Measurements from ENCODE around the gene CABP2.
"Not testable (repeated sequence)": the region's sequence is repeated elsewhere in the genome, so short reads cannot be mapped to it uniquely, and the experiment has no call there.

The CABP2 gene

GRCh38 chr11:67493548-67494370 is 29.5 kb downstream of the CABP2 start:
- no peak for DNase-seq

- DNase-seq = no peak
Observed at GRCh38 chr11:67492801-67493547, 30.3 kb downstream of the CABP2 start.

- no peak for DNase-seq
Observed at GRCh38 chr11:67492069-67492727, 31.0 kb downstream of the CABP2 start.

DNA sequence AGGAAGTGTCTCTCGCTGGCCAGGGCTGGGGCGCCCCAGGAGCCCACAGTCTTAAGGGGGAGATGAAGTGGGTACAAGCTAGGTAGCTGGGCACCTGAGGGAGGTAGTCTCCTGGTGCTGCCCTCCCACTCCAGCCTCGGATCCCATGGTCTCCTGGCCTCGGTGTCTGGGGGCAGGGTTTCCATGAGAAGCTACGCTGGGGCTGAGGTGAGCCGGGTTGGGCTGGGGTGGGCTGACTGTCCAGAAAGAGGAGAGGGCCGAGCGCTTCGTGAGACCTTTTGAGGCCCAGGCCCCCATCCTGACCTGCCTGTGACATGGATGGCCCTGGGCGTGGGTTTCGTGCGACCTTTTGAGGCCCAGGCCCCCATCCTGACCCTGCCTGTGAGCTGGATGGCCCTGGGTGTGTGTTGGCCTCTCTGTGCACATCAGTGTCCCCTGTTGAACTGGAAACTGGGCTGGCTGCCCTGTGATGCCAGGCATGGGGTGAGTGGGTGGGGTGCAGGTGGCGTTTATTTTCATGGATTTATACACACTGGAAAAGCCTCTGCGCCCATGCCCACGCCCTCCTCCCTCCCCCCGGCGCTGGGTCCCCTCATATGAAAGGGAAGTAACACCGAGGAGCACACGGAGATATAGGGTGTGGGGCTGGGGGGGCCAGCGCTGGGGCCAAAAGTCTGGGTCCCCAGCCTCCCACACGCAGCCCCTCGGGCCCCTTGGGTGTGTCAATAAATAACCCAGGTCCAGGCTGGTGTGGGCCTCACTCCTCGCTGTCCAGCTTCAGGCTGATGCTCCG is 31.8 kb downstream of the CABP2 start:
- no peak for DNase-seq

GRCh38 chr11:67490727-67491065 is 32.5 kb downstream of the CABP2 start:
- no peak for DNase-seq

GRCh38 chr11:67489885-67490726 is 33.1 kb downstream of the CABP2 start:
- DNase-seq = no peak

DNA sequence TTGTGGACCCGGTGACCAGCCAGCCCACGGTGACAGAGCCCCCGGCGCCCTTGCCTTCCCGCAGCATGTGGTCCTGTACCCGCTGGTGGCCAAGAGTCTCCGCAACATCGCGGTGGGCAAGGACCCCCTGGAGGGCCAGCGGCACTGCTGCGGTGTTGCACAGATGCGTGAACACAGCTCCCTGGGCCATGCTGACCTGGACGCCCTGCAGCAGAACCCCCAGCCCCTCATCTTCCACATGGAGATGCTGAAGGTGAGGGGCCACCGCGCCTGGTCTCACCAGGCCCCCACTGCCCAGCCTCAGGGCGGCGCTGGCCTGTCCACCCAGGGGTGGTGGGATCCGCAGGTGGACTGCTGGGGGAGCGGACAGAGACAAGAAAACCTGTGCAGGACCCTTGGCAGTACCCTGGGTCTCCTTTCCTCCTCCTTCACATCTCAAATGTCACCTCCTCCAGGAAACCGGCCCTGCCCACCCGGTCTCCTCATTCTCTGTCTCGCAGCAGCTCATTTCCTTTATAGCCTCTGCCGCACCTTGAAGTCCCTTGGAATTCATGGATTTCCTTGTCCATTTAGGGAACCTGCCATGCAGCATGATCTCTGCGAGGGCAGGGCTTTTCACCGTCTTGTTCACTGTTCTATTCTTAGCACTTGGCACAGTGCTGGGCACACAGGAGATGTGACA is 33.9 kb downstream of the CABP2 start:
- DNase-seq = no peak

GRCh38 chr11:67486481-67487195 is 36.6 kb downstream of the CABP2 start:
- DNase-seq = no peak

GRCh38 chr11:67485873-67486361 is 37.3 kb downstream of the CABP2 start:
- peak; percentile 23 for DNase-seq

DNA sequence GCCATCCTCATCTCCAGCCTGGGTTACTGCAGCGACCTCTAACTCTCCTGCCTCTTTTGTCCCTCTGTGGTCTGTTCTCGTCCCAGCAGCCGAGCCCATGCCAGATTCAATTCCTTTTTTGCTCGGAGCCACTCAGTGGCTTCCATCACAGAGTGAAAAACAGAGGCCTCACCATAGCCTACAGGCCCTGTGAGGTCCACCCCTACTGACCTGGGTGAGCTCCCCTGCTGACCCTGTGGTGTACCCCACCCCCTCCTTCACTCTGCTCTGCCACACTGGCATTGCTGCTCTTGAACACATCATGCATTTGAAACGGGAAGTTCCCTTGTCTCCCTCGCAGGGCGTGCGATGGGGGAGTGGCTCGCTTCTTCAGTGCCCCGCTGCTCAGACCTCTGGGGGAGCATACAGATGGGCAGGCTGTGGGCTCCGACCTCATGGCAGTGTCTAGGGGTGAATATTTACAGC is 38.4 kb downstream of the CABP2 start:
- DNase-seq = peak; percentile 69

DNA sequence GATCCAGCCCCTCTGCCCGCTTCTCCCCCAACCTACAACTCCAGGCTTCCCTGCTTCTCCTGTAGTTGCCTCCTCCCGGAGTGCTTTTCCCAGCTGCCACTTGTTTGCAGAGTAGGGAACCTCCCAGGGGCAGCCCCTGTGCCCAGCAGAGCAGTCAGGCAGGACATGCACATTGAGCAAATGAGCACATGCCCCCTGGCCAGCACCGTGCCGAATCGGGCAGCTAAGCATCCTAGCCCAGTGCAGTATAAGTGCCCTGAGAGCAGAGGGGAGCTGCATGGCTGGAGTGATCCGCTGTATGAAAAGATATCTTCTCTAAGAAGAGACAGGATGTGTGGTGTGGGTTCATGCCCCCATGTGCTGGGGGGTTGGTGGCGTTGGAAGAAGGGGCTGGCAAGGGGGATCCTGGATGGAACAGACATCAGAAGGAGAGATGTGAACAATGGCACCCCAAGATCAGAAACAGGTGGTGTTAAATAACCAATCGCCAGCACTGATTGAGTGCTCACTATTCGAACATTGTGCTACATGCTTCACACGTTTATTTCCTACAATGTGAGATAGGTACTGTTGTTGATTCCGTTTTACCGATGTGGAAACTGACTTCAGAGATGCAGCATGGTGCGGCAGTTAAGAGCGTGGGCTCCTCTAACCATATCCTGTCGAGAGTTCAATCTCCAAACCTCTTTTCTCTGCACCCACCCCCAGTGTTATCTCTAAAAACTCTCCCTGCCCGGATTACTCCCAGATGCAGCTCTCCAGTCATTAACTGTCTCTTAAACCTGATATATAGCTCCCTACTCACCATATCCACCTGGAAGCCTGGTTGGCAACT is 39.2 kb downstream of the CABP2 start:
- peak; percentile 31 for DNase-seq

DNA sequence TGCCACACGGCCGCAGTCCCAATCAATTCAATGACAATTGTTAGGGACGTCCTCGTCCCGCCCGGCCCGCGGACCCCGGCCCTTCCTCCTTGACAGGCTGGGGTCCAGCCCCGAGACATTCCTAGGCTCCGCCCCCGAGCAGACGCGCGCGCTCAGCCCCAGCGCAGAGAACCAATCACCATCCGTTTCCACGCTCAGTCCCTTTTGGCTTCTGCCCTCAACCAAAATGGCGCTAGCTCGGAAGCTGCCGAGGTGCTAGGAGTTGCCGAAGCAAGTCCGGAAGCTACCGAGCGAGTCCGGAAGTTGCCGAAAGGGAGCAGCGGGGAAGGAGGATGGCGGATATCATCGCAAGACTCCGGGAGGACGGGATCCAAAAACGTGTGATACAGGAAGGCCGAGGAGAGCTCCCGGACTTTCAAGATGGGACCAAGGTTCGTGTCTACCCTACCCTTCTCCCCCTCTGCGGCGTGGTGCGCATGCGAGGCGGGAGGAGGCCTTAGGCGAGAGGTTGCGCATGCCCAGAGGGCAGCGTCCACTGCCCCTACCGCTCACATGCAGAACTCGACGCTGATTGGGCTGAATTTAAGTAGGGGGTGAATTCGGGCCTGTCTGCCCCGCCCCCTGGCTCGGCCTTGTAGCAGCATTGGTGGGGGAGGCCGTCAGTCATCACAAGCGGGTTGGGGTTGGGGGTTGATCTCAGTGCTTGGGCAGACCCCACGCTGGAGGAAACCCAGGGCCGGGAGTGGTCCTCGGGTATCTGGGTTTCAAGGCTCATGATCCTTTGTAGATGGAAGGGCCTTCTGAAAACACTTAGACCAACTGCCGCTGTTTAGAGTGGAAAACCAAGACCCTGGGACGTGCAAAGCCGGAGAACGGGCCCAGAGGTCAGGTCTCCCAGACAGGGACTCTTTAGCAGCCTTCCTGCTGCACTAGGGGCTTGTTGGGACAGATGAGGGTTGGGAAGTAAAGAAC is 40.1 kb downstream of the CABP2 start, which contains the start of gene AIP:
Gene AIP, plus strand, starts transcription at position 200 of the 972 bp plus-strand sequence. Its CDS starts 133 bp downstream, at position 333.
- DNase-seq = peak; percentile 99

- no peak for DNase-seq
Observed at GRCh38 chr11:67482275-67482826, 40.9 kb downstream of the CABP2 start.

GRCh38 chr11:67477344-67478050 is 45.7 kb downstream of the CABP2 start:
- not testable (repeated sequence) for DNase-seq

DNA sequence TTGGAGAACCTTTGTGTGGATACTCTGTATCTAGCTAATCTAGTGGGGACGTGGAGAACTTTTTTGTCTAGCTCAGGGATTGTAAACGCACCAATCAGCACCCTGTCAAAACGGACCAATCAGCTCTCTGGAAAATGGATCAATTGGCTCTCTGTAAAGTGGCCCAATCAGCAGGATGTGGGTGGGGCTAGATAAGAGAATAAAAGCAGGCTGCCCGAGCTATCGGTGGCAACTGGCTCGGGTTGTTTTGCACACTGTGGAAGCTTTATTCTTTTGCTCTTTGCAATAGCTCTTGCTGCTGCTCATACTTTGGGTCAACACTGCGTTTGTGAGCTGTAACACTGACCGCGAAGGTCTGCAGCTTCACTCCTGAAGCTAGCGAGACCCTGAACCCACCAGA is 46.6 kb downstream of the CABP2 start:
- DNase-seq = not testable (repeated sequence)

- no peak for DNase-seq
Observed at GRCh38 chr11:67472882-67473281, 50.4 kb downstream of the CABP2 start.
